ENCODE data around the gene LRRC40.

GRCh38 chr1:70142075-70142474, 63.3 kb downstream of the LRRC40 start:
- peak; percentile 32 to 49 for TF ChIP-seq CTCF (conservative IDR thresholded peaks at IDR 0.05 in 1 of 2, IDR thresholded peaks at IDR 0.05 in 1 of 2; ENCODE audit: low read depth in 1 of 2, low read length in 2 of 2)
- no peak for TF ChIP-seq EZH2 (IDR thresholded peaks at IDR 0.05; ENCODE audit: low read length, missing control alignments)
